RKO (cell line): Measurements from ENCODE around the gene C4orf50.

Experiments
- DNase-seq: peaks from one replicate; pipeline ENCODE4 v3.0.0-alpha.2; 2016; ENCODE audit warnings: low spot score

C4orf50 gene

DNA sequence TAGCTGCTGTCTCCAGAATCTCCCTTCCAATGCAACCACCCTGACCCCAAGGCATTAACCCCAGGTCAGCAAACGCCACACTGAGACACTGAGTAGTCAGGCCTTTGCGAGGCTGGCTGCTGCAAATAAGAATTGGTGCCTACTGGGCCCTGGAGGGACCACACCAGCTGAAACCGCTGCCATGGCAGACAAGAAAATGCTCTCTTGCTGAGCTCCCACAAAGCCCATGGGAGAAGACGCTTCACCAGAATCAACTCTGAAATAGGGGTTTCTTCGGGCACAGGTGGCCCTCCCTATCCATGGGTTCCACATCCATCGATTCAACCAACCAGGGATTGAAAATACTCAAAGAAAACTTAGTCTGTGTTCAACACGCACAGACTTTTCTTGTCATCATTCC, 98.7 kb downstream of the C4orf50 start:
- DNase-seq, result no peak

DNA sequence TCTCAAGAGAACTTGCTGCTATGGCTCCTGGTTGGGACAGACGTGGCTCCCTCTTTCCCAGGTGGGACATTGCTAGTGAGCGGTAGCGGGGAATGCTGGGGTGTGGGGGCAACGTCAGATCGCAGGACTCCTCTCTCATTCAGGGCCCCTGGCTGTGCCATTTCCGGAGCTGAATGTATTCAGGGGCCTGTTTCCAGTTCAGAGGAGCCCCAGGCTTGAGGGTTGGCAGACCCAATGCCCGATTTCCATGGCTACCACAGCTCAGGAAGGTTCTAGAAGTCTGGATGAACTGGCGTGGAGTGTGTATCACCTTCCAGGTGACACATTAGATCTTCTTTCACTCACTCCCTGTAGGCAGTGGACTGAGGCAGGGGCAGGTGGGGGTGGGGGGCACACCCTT, 99.2 kb downstream of the C4orf50 start:
- no peak for DNase-seq

DNA sequence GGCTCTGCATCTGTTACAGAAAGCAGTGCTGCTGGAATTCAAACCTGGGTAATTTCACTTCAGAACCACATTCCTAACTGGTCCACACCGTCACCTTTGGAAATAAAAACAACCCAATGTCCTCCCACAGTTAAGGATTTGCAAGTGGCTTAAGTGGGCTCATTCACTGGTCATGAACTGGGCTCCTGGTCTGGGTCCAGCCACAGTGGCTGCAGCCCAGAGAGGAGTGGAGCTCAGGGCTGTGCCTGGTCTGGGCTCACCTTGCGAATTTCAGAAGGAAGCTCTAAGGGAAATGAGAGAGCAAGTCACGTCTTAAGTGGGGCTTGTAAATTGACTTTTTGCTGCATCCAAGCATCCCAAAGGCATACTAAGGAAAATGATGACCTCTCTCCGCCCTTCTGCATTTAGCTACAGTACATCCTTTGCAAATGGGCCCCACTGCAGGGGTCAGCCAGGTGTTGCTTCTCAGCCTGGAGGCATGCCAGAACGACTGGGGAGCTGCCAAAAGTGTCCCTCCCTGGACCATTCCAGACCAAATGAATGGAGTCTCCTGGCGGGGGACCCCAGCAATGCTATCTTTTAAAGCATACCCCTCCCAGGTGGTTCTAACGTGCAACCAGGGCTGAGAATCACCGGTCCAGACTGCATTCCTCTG, 99.8 kb downstream of the C4orf50 start:
- no peak for DNase-seq

DNA sequence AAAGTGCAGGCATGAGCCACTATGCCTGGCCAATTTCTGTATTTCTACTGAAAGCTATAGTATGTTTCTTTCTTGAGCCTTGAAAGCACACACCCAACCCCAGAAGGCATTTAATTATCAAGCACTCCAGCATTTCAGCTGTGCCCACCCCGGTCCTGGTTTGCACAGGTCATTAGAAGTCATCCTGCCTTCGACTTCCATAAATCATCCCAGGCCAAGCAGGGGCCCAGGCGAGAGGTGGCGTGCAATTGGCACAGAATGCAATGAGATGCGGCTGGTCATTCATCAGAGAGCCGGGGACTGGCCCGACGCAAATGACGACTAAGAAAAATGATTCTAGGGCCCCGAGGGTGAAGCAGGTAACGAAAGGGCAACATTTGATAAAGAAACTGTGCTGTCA, 100.6 kb downstream of the C4orf50 start:
- DNase-seq, result no peak

DNA sequence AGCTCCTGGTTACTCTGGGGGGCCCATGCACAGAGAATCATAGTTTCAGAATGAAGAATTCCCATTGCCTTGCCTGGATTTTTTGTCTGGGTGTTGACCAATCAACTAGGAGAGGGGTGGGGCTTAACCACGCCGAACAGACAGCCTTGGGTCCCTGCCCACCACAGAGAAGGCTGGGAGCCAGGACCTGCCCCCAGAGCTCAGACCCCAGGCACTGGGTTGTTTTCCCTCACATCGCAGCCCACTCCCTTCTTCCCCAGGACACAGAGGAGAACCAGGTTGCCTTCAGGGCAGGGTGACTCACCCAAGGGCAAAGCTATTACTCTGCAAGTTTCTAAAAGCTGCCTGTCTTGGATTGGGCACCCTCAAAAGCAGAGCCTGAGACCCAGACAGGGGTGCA, 102.0 kb downstream of the C4orf50 start:
- no peak for DNase-seq

DNA sequence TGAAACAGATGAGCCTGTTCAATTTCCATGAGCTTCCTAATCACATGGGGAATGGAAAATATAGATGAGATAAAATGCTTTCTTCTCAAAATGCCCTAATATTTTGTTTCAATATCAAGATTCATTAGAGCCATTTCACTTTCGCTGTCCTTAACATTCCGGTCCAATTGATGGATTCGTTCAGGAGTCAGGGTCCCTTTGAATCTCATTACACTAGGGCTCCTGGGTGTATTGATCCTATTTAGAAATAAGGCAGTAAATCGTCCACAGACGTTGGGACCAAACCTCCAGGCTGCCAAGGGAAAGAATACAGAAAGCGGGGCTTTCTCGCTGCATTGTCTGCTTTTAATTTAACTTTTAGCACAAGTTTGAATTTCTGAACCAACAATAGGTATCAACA, 104.8 kb downstream of the C4orf50 start:
- DNase-seq, result no peak

DNA sequence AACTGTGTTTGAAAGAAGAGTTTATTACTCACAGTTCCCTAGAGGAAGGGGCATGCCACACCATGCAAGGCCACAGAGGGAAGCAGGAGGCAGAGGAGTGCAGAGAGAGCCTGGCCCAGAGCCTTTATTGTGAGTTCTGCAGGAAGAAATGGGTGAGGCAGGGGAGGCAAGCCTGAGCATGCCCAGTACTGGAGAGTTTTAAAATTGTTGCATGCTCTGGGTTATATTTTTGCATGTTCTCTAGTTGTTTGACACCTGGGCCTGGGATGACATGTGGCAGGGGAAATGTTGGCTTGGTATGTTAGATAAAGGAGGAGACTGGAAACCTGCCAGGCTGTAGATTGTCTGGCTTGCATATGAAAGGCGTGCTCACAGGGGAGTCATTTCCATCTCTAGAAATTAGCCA, 105.6 kb downstream of the C4orf50 start:
- no peak for DNase-seq

DNA sequence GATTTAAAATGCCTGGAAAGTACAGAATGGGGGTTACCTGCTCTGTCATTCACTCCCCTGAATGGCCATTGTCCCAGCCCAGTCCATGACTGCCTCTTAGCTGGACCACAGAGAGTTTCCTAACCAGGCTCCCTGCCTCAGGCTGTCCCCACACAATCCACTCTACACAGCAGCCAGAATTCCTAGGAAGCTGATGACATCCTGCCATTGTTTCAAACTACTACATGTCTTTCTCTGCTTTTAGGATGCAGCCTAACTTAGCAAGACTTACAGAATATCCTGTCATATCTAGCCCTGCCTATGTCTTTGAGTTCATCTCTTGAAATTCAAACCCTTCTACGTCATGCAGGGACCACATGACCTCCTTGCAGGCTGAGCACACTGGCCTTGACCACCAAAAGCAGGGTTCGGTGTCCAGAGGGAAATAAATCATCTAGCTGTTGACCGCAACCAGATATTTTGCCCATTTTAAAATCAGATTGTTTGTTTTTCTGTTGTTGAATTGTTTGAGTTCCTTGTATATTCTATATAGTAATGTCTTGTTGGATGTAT, 109.3 kb downstream of the C4orf50 start:
- no peak for DNase-seq

DNA sequence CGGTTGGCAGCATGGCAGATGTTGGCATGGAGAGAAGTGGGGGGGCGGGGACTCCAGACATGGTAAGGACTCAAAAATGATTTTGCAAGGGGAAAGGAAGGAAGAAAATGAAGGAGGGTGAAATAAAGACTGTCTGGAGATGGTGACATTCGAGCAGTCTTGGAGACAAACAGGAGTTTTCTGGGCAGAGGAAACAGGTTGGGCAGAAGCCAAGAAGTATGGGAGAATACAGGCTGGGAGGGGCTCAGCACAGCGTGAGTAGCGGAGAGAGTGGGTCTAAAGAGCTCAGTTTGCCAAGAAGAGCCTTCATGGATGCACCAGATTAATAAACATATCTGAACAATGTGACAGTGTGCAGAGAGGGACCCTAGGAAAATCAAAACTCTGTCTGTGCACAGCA, 112.0 kb downstream of the C4orf50 start:
- no peak for DNase-seq

DNA sequence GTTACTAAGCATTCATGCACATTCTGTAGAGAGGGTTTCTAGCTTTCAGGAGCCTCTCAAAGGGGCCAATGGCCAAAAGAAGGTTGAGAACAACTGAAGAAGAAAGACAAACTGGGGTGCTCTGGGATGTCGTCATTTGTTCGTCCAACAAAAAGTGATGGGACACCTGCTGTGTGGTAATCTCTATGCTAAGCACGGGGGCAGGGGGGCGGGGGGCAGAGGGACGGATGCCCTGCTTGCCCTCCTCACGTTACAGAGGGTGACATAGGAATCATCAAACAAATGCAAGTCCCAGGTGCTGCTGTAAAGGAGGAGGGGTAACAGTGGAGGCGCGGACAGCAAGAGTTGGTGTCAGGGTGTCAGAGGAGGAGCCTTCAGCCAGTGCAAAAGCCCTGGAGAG, 112.5 kb downstream of the C4orf50 start:
- DNase-seq, result no peak

DNA sequence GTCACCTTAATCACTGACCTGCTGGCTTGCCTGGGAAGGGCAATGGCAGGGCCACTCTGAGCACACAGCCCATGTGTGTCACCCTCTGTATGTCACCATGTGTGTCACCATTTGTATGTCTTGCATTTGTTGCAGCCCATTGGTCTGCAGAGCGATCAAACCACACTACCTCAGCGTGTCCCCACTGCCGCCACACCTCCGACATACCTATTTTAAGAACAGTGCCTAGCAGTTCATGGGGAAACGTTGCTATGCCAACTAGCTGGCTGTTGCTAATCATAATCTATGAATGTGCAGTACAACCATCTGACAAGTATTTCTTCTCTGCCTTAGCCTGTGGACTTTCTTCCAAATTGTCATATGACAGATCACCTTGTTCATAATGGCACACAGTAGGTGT, 117.4 kb downstream of the C4orf50 start:
- no peak for DNase-seq

DNA sequence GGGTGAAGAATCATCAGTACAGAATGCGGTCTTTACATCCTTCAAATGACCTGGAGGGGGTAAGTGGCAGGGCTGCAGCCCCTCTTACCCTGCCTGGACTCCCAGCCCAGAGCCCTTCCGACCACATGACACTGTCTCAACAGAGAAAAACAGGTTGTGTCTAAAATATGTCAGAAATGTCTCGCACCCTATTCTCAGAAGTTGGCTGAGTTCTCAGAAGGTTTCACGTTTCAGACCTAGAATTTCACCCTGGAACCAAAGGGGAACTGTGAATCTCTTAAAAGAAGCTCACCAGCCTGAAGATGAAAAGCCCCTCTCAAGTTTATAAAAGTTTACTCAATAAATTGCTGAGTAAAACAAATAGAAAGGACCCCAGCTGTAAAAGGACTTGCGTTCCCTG, 118.3 kb downstream of the C4orf50 start:
- no peak for DNase-seq

DNA sequence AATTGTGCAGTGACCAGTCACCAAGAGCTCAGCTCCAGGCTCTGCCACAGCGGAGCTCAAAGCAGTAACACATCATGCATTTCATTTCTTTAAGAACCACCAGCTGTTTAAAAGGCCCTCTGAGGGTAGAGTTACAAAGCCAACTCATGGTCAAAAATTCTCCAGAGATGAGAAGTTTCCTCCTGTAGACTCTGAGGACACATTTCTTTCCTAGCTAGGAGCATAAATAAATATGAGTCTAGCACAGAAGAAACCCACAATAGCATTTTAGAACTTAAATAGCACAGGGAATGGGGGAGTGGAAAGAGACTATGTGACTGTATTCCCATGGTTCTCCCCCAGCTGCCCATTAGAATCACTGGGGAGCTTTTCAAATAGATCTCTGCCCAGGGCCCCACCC, 118.8 kb downstream of the C4orf50 start:
- no peak for DNase-seq

DNA sequence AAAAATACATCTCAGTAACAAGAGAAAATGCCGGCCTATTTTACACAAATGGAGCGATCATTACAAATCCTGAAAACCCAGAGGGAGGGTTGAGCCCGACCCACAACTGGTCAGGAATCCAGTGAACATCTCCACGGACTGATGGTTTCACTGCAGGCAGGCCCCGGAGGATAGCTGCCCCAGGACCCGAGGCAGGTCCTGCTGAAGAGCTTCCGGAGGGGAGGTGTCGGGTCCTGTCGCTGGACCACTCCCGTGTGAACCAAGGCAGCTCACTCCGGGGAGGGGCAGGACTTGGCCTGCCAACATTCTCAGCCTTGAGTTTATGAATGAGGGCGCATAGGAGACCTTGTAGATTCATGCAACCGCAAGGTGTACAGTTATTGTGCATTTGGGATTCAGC, 120.6 kb downstream of the C4orf50 start:
- no peak for DNase-seq

DNA sequence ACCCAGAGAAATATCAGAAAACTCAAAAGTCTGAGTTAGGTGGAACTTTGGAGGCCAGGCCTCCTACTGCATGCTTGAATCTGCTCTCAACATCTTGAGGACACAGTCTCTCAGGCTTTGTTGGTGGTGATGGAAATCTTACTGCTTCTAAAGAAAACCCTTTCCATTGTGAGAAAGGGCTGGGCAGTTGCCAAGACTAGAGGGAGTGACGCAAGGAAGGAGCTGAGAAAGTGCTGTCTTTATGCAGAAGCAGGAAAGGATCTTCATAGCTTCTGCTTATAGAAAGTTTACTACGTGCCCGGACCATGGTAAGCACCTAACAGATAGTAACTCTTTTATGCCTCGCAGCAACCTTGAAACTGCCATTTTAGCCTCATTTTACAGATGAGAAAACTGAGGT, 122.9 kb downstream of the C4orf50 start:
- DNase-seq, result no peak

DNA sequence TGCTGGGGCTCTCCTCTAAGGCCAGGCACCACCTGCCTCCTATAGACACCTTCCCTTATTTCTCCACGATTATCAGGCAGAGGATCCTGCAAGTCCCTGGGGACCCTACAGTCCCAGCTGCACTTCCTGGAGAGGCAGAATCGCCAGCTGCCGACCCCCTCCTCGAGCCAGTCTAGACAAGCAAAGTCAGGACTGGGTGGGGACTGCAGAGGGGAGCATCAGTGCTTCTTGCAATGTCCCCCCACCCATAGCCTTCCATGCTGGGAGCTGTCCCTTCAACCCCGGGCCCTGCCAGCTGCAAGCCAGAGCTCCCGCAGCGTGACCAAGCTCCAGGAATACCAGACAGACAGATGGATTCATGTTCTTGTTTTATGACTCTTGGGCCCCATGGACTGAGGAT, 124.0 kb downstream of the C4orf50 start:
- no peak for DNase-seq

DNA sequence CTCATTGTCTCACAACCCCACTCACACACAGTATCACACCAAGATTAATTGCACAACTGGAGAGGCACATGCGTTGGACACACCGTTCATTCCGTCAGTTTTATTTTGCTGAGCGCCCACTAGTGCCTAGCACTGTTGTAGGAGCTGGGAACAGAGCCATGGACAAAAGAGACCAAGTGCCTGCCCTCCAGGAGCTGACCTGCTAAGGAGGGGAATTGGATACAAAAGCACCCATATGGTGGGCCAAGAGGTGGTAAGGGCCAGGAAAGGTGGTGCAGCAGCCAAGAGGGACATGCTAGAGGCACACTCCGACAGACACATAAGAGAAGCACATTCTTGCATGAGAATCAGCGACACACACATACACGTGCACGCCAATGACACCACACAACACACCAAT, 124.6 kb downstream of the C4orf50 start:
- DNase-seq, result no peak

DNA sequence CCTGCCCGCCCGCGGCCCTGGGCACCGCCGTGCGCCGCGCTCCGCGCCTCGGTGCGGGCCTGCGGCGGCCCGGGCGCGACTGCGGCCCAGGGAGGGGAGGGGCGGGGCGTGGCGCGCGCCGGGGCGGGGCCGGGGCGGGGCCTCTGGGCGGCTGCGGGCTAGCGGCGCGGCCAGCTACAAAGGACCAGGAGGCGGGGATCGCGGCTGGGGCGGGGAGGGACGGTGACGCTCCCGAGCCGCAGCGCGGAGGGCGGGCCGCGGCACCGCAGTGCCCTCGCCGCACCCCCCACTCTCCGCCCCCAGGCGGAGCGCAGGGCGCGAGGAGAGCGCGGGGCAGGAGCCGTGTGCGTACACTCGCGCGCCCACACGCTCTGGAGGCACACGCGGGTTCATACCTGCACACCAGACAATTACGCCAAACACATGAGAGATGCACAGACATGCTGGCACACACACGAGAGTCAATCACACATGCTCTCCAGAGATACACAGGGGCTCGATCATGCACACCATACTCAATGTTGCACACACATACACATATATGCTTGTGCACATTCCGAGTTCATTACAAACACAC, 125.1 kb downstream of the C4orf50 start, which contains the start of gene CRMP1:
CRMP1 (minus strand) TSS at position 83 of the 577 bp plus-strand sequence. CDS start 117 bp downstream, outside the sequence.
- no peak for DNase-seq

DNA sequence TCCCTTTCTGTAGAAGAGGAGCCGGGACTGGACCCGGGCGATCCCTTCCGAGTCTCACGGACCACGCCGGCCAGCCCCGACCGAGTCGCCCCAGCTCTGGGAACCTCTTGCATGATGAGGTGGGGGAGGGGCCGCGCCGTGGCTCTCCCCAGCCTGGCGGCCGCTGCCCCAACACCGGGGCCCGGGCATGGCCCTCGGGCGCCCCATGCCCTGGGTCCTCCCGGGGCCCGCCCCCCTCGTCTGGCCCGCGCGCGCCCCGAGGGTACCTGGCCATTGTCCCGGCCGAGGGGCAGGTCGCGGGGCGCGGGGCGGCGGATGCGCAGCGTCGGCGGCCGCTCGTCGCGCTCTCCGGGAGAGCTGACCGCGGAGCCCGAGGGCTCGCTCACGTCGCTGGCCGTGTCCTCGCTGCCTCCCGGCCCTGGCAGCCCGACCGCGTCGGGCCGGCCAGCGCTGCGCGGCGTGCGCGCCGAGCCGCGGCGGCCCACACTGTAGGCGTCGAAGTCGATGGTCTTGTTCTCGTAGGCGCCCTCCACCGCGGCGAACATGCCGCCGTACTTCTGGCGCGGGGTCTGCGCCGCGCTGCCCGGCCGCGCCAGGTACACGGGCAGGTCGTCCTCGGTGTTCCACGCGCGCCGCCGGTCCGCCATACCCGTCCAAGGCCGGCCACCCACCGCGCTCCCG, 125.8 kb downstream of the C4orf50 start:
- DNase-seq, result no peak

DNA sequence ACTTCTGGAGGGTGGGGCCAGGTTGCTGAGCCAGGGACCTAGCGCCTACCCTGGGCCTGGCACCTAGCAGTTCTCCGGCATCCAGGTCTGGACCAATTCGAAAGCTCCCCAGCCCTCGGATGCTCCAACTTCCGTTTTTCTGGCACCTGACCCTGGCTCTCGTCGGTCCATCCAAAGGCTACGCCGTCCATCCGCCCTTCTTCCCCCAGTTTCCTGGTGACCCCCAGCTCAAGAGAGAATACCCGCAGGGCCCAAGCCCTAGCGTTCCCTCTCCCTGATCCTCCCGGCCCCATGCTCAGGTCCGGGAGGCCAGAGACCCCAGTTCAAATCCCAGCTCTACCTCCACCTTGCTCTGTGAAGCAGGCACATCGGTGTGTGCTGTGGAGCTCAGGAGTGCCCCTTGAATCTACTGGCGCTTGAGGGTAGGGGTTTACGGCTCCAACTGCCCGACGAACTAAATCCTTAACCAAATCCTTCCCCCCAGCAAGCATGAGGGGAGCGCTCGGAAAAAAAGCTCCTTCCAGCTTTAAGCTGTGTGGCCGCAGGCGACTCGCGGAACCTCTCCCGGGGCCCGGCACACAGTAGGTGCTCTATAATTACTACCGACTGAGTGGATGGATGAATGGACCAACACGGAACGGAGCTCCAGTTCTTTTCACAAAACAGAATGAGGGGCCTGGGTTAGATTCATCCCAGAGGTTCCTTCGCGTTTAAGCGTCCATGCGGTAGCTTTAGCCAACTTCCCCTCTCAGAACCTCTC, 126.5 kb downstream of the C4orf50 start:
- DNase-seq, result no peak

DNA sequence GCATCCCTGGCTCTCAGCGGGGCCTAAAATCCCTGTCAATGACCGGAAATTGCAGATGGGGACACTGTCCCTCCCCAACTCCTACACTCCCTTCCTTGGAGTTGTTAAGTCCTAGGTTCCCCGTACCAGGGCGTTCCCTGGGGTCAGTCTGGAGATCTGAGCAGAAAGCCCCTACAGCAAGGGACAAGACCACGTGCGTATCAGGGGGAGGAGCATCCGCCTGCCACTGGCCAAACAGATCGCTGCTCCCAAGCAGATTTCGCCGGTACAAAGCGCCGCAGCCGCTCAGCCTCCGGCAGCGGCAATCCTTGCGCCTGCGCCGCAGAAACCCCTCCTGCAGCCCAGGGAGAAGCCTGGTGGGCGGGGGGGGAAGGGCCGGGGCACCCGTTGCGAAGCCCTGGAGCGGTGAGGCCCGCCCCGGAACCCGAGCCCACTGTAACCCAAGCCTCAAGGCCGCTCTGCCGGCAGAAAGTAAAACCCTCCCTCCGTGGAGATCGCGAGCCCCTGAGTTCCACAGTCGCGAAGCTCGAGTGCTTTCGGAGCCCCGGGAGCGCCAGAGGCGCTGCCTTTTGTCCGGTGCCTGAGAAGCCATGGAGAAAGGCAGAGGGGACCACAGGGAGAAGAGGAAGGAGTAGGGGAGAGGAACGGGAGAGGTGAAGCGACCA, 128.0 kb downstream of the C4orf50 start:
- DNase-seq, result no peak
